ENCODE measurements around the gene TRIOBP. TPM values are rescaled to one million over a fixed set of nuclear protein-coding genes. Genes with fewer than 3 reads are reported as not detected.
A peak's percentile ranks its signal among the peaks of the same experiment; 100 is the strongest.

TRIOBP gene
- total and polyA plus RNA-seq, 2 of the 13 experiments (the other 11 are each of a cell fraction or from before 2014, with no cell fraction given), result 6.1 to 15.4 TPM

GRCh38 chr22:37686002-37686982 lies 10.6 kb upstream of the TRIOBP start, which contains the start of gene NOL12 (continued):
- TF ChIP-seq ZNF572 (CRISPR knock-in tag; IDR thresholded peaks at IDR 0.05) (no peak), KLF6 (CRISPR knock-in tag; IDR thresholded peaks at IDR 0.05) (no peak), FOXP4 (CRISPR knock-in tag; IDR thresholded peaks at IDR 0.05) (peak; percentile 56; the same call in 1 of the 2 replicates), GABPB1 (CRISPR knock-in tag; IDR thresholded peaks at IDR 0.05) (peak; percentile 98), NBN (conservative IDR thresholded peaks at IDR 0.05) (no peak), ZNF710 (CRISPR knock-in tag; IDR thresholded peaks at IDR 0.05; ENCODE audit: borderline replicate concordance) (0 out of 2 replicates have a peak, but pooled peaks have one; percentile 19), CBX5 (CRISPR knock-in tag; IDR thresholded peaks at IDR 0.05; ENCODE audit: borderline replicate concordance) (peak; percentile 56; the same call in 1 of the 2 replicates), AKAP8 (CRISPR knock-in tag; IDR thresholded peaks at IDR 0.05) (peak; percentile 84), BRCA1 (CRISPR knock-in tag; IDR thresholded peaks at IDR 0.05) (peak; percentile 64; the same call in 1 of the 2 replicates), PAXIP1 (CRISPR knock-in tag; conservative IDR thresholded peaks at IDR 0.05) (0 out of 2 replicates have a peak, but pooled peaks have one; percentile 48), CCDC6 (CRISPR knock-in tag; IDR thresholded peaks at IDR 0.05) (no peak), HMGA1 (CRISPR knock-in tag; conservative IDR thresholded peaks at IDR 0.05) (no peak), HOXA7 (CRISPR knock-in tag; IDR thresholded peaks at IDR 0.05) (no peak), ZKSCAN8 (CRISPR knock-in tag; IDR thresholded peaks at IDR 0.05; ENCODE audit: borderline replicate concordance) (peak; percentile 77; the same call in 1 of the 2 replicates), RELA (CRISPR knock-in tag; IDR thresholded peaks at IDR 0.05) (0 out of 2 replicates have a peak, but pooled peaks have one; percentile 44), HIC2 (CRISPR knock-in tag; IDR thresholded peaks at IDR 0.05; ENCODE audit: low read depth) (0 out of 2 replicates have a peak, but pooled peaks have one; percentile 32), RBM22 (optimal IDR thresholded peaks at IDR 0.05; ENCODE audit: low read length) (no peak), NR0B2 (CRISPR knock-in tag; IDR thresholded peaks at IDR 0.05) (no peak)
